T47D (cell line): ENCODE data around the gene PRR5.
"Not testable (repeated sequence)": the region's sequence is repeated elsewhere in the genome, so short reads cannot be mapped to it uniquely, and the experiment has no call there.

ENCODE experiments used
- DNase-seq, 2 experiments: peaks; one replicate each; pipeline versions ENCODE4 v3.0.0 to v3.0.0-alpha.2; 2011 to 2012; ENCODE audit warnings: low read depth in 1 of 2, low spot score in 1 of 2
- JUND ChIP-seq: IDR thresholded peaks from 2 replicates; pipeline ENCODE4 v1.6.1; 2012; ENCODE audit warnings: low read depth
- in situ Hi-C: cut with HindIII; loops from 2 replicates; pipeline ENCODE4 v1.10.0; 2016; ENCODE audit warnings: low sequenced_read_pairs, low pct_unique_long_range_greater_than_20kb

Gene PRR5

DNA sequence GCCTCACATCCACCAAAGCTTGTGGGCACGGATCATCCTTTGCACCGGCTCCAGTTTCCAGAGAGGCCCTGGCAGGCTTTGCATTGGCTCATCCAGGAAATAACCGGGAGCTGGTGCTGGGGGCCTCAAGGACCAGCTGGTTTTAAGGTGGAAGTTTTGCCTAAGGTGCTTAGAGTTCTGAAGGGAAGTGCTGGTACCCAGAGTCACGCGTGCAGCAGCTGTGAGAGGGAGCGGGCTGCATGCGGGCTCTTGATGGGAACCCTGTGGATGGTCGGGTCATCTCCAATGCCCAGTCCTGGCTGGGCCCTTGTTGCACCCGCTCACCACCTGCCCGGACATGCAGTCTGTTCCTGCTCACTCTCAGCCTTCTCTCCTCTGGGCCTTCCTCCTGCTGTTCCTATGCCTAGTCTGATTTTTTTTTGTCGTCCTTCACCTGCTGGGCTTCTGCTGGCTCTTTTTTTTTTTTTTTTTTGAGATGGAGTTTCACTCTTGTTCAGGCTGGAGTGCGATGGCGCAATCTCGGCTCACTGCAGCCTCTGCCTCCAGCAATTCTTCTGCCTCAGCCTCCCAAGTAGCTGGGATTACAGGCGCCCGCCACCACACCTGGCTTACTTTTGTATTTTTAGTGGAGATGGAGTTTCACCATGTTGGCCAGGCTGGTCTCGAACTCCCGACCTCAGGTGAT lies 24.0 kb upstream of the PRR5 start:
- TF ChIP-seq JUND: no peak
- in situ Hi-C loops: no loop called here
- no peak for DNase-seq

DNA sequence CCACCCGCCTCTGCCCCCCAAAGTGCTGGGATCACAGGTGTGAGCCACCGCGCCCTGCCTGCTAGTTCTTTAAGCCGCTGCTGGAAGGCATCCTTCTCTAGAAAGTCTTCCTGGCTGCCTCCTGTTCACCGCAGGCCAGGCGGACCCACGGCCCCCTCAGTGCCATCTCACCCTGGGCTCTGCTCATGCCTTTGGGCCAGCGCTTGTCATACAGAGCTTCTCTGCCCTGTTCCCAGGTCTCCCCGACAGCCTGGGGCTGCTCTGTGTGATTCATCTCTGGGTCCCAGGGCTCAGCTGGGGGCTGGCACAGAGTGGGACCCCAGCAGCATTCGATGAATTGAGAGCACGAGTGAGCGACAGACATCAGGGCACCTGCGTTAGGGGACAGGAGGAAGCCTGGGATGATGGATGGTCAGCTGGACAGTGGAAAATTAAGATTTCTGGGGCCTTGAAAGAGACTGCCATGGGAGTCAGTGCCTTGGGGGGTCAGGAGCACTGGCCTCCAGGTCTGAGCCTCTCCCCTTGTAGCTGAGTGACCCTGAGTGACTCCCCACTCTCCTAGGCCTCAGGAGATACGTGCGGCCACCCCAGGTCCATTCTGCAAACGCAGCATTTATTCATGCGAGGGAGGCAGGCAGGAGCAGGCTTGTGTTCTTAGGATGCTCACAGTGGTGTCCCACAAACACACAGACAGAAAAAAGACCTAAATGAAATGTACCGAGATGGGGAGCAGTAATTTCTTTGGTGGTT lies 23.3 kb upstream of the PRR5 start:
- no peak for TF ChIP-seq JUND
- in situ Hi-C loops: no loop called here
- DNase-seq: no peak

DNA sequence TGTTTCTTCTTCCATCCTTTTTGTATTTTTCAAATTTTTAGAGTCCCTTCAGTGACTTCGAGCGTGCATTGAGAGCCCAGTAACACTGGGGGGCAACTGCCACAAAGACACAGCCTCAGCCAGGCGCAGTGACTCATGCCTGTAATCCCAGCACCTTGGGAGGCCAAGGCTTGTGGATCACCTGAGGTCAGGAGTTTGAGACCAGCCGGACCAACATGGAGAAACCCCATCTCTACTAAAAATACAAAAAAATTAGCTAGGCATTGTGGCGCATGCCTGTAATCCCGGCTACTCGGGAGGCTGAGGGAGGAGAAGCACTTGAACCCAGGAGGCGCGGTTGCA lies 22.7 kb upstream of the PRR5 start:
- DNase-seq, in situ Hi-C loops: not testable (repeated sequence)

DNA sequence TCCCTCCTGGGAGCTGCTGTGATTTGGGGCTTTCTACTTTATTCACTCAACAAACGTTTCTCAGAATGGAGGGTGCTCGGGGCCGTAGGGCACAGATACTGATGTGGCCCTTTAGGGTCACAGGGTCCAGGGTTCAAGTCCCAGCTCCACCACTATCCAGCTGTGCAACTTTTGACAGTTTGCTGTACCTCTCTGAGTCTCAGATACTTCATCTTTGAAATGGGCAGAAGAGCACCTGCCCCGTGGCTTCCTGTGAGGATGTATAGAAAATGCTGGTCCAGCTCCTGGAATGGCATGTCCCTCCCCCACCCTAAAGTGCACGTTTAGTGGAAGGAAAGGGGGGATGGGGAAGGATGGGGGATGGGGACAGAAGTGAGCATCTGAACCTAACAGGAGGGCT lies 21.9 kb upstream of the PRR5 start:
- in situ Hi-C loops: no loop called here
- DNase-seq: no peak
- no peak for TF ChIP-seq JUND

DNA sequence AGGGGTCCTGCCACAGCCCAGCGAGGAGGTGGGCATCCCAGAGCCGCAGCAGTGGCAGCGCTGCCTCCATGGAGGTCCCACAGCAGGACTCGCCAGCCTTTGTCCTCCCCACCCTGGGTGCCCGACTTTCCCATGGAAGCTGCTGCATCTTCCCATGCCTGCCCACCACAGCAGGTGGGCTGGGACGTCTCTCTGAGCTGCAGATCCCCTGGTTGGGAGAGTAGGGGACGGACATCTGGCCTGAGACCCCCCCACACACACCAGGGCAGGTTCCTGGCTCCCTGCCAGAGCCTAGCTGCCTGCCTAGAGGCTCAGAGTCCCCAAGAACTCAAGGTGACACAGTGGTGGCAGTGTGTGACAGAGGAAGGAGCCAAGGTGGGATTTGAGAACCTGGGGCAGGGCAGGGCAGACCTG lies 21.5 kb upstream of the PRR5 start:
- no peak for DNase-seq
- in situ Hi-C loops: no loop called here
- TF ChIP-seq JUND: no peak

DNA sequence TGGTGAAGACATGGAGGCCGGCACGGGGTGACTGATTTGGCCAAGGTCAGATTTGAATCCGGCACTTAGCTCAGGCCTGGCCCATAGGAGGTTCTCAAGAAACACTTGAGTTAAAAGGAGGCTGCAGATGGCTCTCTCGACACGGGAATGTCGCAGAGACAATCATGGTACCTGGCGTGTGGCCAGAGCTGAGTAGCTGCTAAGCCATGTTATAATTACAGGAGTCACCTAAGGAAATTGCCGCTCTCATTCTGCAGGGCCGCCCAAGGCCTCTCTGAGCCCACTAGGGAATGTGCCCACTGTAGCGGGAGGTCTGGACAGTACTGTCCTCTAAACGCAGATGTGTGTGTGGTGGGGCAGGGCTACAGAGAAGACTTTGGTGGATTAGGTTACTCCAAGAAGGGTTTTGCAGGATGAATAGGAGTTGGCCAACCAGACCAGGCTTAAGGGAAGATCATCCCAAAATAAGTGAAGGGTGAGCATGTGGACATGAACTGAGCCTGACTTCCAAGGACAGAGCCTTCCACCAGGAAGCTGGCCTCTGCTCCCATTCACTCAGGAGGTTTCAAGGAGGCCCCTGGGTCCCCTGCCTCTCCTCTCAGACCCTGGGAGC lies 19.3 kb upstream of the PRR5 start:
- no peak for DNase-seq
- TF ChIP-seq JUND: no peak
- in situ Hi-C loops: no loop called here

DNA sequence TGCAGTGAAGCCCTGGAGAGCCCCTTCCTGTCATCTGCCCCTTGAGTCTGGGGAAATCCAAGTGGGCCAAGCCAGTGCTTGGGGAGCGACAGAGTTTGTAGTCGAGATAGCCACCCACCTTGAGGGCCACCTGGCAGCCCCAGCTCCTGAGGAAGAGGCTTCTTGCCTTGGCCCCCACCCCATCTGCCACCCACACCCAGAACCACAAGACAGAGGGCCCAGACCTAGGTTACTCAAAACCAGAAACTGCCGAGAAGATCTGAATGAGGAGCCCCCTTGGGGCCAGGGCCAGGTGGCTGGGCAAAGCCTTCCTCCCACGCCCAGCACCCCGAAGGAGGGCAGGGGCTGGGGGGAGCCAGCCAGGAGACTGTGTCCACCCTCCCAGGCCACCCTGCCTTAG lies 18.8 kb upstream of the PRR5 start:
- in situ Hi-C loops: no loop called here
- no peak for DNase-seq
- TF ChIP-seq JUND: no peak

GRCh38 chr22:44683881-44684280 lies 18.1 kb upstream of the PRR5 start:
- no peak for DNase-seq
- in situ Hi-C loops: no loop called here
- TF ChIP-seq JUND: no peak

DNA sequence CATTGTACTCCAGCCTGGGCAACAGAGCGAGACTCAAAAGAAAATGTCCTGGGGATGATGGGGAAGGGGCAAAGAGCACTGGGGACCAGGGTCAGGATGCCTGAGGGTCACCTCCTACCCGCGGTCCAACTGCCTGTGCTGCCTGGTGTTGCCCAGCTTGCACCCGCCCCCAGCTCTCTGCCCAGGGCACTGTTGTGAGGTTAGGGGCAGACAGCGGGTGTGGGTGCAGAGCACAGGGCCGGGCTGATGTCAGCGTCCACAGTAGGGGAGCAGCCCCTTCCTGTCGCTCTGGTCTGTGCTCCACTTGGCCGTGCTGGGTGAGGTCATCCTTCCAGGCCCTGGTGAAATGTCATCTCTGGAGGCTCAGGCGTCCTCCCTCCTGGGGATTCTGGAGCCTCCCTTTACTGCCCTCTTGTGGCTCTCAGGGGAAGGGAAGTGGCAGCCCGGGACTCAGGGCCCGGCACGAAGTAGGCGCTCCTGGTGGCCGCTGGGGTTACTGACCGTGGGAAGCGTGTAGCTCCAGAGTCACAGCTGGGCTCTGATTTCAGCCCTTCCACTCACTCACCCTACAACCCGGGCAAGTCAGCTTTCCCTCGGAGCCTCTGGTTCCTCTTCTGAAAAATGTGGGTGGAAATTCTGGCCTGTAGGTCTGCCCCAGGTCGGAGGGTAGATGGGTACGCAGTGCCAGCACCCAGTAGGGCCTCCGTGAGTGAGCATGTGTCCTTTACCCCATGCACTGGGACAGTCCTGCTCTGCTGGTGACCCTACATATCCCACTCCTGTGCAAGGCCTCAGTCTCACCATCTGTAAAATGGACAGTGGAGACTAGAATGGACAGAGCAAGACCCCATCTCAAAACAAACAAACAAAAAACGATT lies 17.3 kb upstream of the PRR5 start:
- TF ChIP-seq JUND: no peak
- in situ Hi-C loops: no loop called here
- DNase-seq: peak; percentile 71 to 94

DNA sequence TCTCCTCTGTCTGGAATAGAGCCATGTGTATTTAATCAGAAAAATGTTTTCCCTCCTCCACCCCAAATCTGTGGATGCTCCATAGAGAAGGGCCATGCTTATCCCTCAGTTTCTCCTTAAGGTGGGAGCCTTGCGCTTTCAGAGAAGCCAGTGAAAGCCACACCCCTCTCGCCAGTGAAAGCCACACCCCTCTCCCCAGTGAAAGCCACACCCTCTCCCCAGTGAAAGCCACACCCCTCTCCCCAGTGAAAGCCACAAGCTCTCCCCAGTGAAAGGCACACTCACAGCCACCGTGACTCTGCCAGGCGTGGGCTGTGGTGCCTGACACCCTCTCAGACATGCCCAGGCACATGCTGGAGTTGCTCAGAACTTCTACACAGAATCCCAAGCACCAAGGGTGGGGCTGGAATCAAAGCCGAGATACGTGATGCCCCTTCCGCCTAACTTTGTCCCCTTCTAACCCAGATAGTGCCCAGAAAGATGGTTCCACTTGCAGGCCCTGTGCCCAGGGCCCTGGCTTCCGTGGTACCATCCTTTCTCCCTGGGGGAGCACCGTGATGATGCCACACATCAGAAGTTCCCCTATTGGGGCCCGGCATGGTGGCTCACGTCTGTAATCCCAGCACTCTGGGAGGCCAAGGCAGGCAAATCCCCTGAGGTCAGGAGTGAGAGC lies 16.5 kb upstream of the PRR5 start:
- no peak for TF ChIP-seq JUND
- in situ Hi-C loops: no loop called here
- DNase-seq: peak; percentile 33 to 83

DNA sequence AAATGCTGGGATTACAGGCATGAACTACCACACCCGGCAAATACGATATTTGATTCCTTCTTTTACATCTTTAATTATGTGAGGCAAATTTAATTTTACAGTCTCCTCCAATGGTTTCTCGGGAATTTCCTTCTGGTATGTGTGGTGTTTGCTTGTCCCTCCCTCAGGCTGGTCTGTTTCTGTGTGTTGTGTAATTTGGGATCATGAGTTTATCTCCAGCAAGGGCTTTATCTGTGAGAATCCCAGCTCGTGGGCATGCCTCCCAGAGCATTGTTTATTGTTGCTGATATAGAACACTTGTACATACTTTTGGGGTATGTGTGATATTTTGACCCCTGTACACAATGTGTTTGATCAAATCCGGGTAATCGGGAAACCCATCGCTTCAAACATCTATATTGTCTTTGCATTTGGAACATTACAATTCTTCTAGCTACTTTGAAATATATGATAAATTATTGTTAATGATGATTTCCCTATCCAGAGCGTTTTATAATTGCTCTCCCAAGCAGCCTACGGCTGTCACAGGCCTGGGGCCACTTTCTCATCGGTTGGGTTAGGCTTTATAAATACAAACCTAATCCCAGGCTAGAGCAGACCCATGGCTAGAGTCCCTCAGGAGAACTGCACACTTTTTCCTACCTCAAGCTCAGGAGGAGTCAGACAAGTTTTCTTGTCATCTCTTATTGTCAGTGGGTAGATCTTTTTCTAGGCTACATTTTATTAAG lies 15.0 kb upstream of the PRR5 start:
- no peak for TF ChIP-seq JUND
- DNase-seq: peak in 1 of 2 experiments; percentile 18
- in situ Hi-C loops: no loop called here
